ENCODE results near the gene PLA2G4A.
A peak's percentile ranks its signal among the peaks of the same experiment; 100 is the strongest.

PLA2G4A gene

GRCh38 chr1:186978596-186979556 lies 150.1 kb downstream of the PLA2G4A start:
- no peak for DNase-seq

- no peak for DNase-seq
Measured at GRCh38 chr1:186980400-186980799, 151.7 kb downstream of the PLA2G4A start.

DNA sequence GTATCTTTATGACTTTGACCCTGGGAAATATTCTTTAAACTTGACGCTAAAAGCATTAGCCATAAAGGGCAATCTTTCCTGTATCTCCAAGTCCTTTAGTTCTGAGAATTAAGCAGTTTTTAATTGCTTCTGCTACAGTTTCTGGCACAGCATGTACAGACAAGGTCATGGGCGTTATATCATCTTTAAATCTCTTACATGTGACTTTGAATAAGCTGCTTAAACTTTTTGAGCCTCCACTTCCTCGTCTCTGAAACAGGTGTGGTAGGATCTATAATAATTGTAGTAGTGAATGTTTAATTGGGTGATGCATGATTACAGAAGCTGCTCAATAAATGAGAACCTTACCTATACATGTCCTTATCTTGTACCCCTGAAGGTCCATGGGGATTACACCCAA lies 153.4 kb downstream of the PLA2G4A start:
- no peak for DNase-seq

- DNase-seq: no peak
Measured at GRCh38 chr1:186983327-186983726, 154.6 kb downstream of the PLA2G4A start.

- DNase-seq: no peak
Measured at GRCh38 chr1:186984959-186985358, 156.2 kb downstream of the PLA2G4A start.

- peak; percentile 55 for DNase-seq
Measured at GRCh38 chr1:186985889-186986491, 157.2 kb downstream of the PLA2G4A start.

DNA sequence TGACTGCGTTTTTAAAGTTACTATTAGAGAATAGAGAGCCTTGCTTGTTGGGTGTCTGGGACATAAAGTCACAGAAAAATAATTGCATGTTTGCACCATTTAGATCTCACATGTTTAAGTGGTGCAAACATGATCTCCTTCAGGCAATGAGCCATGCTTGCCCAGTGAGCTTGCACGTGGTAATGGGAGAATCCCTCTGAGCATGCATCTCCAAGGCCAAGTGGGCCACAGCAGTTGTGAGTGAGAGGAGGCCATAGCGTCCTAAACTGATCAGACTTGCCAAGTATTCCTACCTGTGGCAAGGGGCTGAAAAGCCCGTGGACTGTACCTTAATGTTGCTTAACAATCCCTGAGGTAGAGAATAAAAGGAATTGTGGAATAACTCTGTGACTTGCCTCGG lies 158.3 kb downstream of the PLA2G4A start:
- DNase-seq: no peak

DNA sequence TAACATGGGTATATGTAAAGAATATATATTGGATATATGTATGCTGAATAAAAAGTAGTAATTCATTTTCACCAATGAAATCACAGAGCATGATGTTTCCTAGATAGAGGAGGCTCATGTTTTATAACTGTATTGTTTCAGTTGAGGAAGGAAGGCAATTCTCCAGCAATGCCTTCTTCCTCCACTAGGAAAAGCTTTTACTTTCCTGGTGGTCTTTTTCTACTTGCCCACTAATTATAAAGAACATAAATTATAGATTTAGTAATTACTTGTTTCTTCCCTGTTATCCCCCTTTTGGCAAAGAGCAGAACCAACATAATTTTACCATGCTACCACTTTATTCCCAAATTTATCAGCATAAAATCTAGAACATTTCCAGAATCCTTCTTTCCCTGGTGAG lies 159.0 kb downstream of the PLA2G4A start:
- DNase-seq: no peak

- DNase-seq: no peak
Measured at GRCh38 chr1:186993996-186994395, 165.2 kb downstream of the PLA2G4A start.

GRCh38 chr1:186994897-186995296 lies 166.1 kb downstream of the PLA2G4A start:
- no peak for DNase-seq

- no peak for DNase-seq
Measured at GRCh38 chr1:186996816-186997215, 168.1 kb downstream of the PLA2G4A start.

GRCh38 chr1:186997877-186998276 lies 169.1 kb downstream of the PLA2G4A start:
- DNase-seq: no peak

DNA sequence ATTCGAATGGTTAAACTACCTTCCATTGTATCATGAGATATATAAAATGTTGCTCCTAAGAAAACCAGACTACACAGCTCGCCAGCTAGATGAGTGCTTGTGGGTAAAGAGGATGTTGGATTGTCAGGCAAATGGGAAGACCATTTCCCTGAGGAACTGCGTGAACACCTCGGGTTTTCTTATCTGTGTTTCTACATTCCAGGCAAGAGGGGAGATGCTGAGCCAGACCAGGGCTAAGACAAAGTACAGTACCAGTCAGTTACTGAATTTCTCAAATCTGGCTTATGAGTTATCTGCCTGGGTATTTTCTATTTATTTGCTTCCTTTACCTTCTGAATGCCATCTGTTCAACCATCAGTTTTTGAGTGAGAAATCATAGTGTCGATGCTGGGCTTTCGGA lies 170.8 kb downstream of the PLA2G4A start:
- no peak for DNase-seq

- no peak for DNase-seq
Measured at GRCh38 chr1:187001198-187001889, 172.6 kb downstream of the PLA2G4A start.

DNA sequence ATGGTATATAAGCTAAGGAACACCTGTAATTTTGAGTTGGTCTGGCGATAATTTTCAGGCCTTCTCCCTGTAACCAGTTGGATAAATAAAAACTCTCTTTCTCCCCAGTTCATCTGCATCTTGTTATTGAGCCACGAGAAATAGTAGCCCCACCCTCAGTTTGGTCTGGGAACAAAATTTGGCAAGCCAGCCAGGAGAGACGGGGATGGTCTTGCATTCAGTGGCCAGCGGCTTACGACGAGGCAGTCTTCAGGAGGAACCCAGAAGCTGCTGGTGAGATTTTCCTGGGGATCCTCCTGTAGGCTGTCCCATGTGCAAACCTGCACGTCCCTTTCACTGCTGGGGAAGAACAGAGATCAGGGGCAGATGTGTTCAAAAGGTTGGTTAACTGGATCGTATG lies 174.6 kb downstream of the PLA2G4A start:
- DNase-seq: no peak

GRCh38 chr1:187006896-187007295 lies 178.1 kb downstream of the PLA2G4A start:
- DNase-seq: no peak

GRCh38 chr1:187009320-187009719 lies 180.6 kb downstream of the PLA2G4A start:
- DNase-seq: no peak

GRCh38 chr1:187010571-187011309 lies 182.0 kb downstream of the PLA2G4A start:
- DNase-seq: no peak

DNA sequence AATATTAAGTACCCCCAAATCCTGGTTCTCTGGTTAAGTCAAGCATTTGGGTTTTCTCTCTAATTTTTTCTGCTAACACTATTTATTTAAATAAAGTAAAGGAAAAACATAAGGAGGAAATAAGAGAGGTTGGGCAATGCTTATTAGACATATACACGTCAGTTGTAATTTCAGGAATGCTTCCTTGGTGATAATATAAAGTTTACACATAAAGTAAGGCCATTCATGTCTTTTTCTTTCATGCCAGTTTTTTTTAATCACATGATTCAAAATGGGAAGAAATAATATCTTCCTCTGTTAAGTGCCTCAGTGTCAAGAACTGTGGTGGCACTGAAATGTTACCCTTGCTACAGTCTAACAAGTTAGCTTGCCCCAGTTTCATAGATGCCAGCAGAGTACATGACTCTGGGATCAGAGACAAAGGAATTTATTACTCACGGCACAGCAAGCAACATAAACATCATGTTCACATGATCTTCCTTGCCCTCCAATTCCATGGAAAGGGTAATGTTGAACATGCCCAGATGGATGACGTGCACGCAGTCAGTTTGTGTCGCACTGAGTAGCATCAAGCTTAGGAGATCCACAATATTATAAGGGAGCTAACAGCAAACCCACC lies 184.9 kb downstream of the PLA2G4A start:
- DNase-seq: no peak

DNA sequence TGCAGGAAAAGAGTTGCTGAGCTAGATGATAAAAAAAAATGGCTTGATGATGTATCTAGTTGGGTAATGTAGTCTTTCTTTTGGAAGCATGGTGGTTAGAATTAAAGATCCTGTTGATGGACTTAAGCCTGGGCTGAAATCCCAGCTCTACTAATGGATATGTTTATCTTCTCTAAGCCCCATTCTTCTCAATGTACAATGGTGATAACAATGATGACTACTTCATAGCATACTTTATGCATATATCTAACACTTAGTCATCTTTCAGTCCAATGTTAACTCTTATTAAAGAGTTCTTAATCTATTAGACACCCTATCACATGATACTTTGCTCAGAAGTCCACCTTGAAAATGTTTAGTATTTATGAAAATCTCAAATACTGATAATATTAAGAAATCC lies 189.5 kb downstream of the PLA2G4A start:
- DNase-seq: no peak

DNA sequence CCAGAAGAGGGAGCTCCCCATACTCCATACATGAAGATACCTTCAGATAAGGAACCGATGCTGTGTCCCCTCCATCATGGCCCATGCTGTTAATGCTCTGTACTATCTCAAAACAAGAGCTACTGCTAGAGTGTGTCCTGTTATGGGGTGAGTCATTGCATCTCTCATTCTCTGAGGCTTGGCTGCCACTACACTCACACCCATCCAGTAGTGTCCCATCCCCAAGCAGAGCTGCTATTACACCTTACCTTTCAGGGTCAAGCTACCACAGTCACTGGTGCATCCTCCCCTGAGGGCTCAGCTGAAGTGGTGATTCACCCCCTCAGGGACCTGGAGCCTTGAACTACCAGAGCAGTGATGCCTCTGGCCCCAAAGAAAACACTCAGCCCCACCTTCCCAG lies 198.5 kb downstream of the PLA2G4A start:
- no peak for DNase-seq

DNA sequence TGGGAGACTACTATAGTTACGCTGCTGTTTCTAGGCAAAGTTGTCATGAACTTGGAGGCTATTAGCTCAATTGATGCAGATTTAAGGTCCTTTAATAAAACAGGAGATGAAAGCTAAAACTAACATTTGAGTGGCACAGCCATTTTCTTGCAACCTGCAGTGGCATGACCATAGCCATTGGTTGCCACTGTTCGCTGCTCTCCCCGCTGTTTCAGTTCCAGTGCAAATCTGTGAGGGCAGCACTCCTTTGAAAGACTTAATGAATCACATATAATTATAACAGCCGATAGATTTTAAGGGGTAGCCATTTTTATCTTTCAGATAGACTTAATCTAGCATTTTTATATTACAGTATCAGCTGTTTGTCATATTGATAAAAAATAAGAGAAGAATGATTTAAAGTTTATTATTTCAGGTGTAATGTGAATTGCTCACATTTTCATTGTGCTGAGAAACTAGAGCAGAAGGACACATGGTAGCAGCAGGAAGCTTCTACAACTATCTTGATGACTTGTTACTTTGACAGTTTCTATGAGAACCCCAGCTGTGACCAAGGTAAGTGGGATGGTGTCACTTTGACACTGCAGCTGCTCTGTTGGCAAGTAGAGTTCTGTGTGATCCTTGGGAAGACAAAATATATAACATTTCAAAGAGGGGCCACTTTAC lies 203.7 kb downstream of the PLA2G4A start:
- DNase-seq: no peak

All from SHP77 treated with DMSO at 0.1 percent for 48 hours (cell line).